Stimulated activated CD8-positive, alpha-beta memory T cell treated with anti-CD3 and anti-CD28 coated beads, Interleukin-15, amount 100 ng/mL, for 1 hour (primary cell): Measurements from ENCODE around the gene EGFLAM.
"Not testable (repeated sequence)": the region's sequence is repeated elsewhere in the genome, so short reads cannot be mapped to it uniquely, and the experiment has no call there.

Experiments used
- DNase-seq: peaks from one replicate; pipeline ENCODE4 v3.0.0-alpha.2; 2020; ENCODE audit warnings: low read depth

EGFLAM gene

DNA sequence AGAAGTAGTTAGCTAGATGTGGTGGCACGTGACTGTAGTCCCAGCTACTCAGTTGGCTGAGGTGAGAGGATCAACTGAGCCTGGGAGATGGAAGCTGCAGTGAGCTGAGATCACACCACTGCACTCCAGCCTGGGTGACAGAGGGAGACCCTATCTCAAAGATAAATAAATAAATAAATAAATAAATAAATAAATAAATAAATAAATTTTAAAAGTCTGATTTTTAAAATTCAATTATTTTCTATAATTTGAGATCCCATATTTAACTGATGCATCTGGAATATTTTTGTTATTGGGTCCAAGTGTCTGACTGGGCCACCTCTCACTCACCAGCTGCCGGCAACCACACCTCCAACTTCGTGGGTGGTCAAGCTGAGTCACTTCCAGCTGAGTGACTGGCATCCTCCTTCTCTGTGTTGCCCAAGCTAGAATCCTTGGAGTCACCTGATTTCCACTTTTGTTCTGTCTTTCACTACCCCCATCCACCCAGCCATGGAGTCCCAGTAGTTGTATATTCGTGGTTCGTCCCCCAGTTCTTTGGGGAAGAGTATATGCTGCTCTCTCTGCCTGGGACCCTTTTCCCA is 70.9 kb downstream of the EGFLAM start:
- no peak for DNase-seq

DNA sequence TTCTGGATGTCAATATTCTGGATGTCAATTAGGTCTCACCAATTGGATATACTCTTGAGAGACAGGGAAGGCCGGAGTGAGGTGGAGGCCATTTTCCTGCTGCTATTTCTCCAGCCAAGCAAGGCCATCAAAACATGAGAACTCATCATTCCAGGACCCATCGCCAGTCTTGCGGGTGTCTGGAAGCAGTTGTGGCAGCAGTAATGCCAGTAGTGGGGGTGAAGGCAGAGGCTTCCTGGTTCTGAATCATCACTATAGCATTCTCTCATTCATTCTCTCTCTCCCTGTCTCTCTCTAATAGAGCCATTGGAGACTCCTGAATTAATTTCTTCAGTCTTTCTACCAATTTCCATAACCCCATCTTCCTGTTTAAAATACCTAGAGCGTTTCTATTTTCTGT is 71.8 kb downstream of the EGFLAM start:
- DNase-seq = no peak

DNA sequence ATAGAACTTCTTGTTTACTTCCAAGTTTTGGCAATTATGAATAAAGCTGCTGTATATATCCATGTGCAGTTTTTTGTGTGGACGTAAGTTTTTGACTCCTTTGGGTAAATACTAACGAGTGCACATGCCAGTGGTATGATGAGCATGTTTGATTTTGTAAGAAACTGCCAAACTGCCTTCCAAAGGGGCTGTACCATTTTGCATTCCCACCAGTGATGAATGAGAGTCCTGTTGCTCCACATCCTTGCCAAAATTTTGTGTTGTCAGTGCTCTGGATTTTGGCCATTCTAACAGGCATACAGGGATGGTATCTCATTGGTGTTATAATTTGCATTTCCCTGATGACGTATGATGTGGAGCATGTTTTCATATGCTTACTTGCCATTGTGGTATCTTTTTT is 73.5 kb downstream of the EGFLAM start:
- DNase-seq = no peak

DNA sequence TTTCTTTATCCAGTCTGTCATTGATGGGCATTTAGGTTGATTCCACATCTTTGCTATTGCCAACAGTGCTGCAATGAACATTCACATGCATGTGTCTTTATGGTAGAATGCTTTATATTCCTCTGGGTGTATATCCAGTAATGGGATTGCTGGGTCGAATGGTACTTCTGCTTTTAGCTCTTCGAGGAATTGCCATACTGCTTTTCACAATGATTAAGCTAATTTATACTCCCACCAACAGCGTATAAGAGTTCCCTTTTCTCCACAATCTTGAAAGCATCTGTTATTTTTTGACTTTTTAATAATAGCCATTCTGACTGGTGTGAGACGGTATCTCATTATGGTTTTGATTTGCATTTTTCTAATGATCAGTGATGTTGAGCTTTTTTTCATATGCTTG is 74.8 kb downstream of the EGFLAM start:
- not testable (repeated sequence) for DNase-seq

- no peak for DNase-seq
Observed at GRCh38 chr5:38338455-38338854, 80.1 kb downstream of the EGFLAM start.

DNA sequence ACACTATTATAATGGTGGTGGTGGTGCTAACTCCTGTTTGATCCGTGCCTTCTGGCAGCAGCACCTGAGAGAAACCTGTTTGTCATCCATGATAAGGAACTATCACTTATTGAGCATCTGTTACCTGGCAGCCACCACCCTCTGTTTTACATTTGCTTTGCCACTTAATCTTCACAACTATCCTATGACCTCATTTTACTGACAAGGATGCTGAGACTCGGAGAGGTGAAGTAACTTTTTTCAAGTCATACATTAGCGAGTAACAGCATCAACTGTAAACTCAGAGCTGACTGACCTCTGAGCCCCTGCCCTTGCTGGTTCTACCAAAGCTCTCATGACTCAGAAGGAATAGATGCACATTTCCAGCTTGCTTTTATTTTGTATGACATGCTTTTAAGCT is 81.1 kb downstream of the EGFLAM start:
- no peak for DNase-seq

DNA sequence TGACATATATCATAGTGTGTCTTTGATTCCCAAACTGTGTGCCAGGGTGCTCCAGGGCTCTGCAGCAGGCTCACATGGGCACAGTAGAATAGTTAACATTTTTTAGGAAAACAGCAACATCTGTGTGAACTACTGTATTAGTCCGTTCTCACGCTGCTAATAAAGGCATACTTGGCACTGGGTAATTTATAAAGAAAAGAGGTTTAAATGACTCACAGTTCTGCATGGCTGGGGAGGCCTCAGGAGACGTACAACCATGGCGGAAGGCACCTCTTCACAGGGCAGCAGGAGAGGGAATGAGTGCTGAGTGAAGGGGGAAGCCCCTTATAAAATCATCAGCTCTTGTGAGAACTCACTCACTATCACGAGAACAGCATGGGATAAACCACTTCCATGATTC is 82.7 kb downstream of the EGFLAM start:
- no peak for DNase-seq

DNA sequence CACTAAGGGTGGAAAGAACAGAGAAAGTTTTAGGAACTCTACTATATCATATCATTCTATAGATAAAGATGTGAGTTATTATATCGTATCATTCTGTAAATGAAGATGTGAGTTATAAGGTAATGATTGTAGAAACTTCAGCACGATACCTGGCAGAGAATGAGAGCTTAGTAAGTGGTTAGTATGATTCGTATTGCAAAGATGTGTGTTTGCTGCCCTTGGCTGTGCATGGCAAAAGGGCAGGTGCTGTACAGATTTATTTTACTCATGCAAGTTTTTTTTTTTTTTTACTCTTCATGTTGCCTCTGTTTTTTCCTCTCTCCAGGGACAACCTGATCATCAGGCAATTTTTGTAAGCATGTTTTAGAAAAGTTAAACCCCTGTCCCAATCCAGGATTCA is 83.3 kb downstream of the EGFLAM start:
- DNase-seq = no peak

- no peak for DNase-seq
Observed at GRCh38 chr5:38342261-38342660, 83.9 kb downstream of the EGFLAM start.

- no peak for DNase-seq
Observed at GRCh38 chr5:38344891-38345290, 86.5 kb downstream of the EGFLAM start.

- no peak for DNase-seq
Observed at GRCh38 chr5:38346593-38346992, 88.2 kb downstream of the EGFLAM start.

DNA sequence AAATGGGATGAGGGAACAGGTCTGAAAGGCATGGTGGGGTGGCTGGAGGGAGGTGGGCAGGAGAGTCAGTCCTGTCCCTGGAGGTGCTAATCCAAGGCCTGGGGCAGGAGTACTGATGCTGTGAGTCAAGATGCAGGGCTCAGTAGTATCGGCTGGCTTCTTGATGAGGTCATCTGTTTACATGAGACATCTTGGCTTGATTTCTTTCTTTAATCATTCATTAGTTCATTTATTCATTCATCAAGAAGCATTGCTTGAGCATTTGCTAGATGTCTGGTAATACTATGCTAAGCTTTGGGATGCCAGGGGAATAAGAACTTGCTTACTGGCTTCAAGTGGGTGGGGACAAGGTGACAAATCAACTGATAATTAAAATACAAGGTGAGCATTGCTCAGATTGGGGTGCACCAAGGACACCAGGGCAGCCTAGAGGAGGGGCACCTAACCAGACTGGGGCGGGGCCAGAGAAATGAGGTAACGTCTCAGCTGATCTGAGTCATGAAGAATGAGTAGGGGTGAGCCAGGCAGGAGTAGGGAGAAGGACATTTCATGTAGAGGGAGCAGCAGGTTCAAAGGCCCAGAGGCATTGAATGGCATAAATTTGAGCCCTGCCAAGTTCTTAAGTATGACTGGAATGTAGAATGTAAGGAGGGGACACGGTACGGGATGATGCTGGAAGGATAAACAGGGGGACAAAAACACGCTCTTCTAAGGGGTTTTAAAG is 88.8 kb downstream of the EGFLAM start:
- no peak for DNase-seq

- no peak for DNase-seq
Observed at GRCh38 chr5:38347896-38348295, 89.5 kb downstream of the EGFLAM start.

GRCh38 chr5:38360323-38361061 is 102.1 kb downstream of the EGFLAM start:
- no peak for DNase-seq

DNA sequence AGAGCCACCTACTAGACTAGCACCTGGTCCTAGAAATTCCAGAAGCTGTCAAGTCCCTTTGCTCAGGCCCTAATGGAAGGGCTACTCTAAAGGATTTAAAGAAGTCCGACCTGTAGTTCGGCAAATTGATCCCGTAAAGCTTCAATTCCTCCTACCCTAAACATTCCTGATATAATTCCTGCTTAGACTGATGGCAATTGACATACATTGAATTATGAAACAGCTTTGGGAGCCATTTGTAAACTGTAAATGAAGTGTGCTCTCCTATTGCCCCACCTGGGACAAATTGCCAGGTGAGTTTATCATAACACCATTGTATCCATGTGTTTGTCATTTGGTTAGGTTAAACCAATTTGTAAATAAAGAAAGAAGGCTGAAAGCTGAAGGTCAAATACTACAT is 104.4 kb downstream of the EGFLAM start:
- DNase-seq = no peak

- DNase-seq = no peak
Observed at GRCh38 chr5:38364825-38365224, 106.5 kb downstream of the EGFLAM start.

DNA sequence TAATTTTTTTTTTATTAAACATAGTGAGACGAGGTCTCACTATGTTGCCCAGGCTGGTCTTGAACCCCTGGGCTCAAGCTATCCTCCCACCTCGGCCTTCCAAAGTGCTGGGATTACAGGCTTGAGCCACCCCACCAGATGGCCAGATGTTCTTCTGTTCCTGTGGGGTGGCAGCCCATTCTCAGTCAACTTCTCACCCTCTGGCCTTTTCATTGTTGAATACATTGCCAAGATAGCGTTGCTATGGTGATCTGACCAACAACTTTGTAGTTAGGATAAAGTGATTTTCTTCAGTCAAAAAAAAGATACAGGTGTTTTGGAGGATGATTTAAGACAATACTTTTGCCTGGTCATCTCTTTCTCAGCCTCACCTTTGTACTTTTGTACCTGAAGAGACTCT is 109.1 kb downstream of the EGFLAM start:
- no peak for DNase-seq

DNA sequence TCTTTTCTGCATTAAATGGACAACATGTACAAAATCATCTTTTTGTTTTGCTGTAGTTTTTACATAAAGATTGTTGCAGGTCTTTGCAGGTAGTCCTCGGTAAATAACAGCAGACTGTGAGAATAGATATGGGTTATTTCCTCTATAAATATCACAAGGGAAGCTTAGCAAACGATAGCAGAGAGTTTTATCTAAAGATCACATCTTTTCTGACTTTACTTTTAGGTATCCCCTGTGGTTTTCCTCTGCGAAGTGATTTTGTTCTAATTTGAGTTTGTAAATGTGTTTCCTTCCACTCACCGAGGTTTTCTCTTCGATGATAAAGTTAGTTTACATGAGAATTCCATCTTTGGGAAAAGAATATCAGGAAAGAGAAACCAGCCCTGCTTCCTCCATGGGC is 109.6 kb downstream of the EGFLAM start:
- no peak for DNase-seq

DNA sequence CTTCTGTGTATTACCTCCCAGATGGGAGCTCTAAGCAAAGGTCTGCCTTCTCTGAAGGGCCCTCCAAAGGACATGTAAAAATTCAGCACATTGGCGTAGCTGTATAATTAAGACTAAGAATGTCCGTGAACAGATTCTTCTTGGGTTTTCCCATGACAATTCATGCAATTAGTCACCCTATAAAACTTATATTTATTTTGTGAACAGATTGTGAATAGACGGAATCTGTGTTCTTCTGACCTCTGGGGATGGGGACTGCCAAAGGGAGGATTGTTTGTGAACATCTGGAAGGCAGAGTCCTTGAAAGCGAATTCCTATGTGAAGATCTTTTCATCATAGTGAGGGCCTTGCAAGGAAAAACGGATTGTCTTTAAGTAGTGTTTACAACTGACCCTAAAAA is 111.3 kb downstream of the EGFLAM start:
- DNase-seq = no peak

DNA sequence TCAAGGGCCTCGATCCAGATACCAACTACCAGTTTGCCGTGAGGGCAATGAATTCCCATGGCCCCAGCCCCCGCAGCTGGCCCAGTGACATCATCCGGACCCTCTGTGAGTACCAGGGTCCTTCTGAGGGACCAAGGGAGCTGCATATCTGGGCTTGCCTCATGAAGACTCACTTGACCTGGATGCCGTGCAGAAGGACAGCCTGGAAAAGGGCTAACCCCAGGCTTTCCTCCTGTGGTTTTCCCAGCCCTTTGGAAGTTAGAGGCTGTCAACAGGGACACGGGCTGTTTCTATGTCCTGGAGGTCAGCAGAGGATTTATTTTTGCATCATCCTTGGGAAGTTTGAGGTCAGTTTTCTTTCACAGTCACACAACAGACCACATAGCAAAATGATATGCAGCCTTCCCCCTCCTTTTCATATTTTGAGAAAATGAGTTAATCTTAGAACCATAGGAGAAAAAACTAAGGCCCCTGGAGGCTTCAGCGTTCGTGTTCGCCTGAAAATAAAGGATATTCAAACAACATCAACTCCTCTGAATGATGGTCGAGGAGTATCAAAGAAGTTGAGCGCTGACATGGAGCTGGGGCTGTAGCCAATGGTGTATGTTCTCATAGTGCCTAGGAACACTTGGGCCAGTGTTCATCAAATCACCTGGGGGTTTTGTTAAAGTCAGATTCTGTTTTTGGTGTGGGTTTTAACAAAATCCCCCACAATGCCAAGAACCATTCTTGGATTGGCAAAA is 112.2 kb downstream of the EGFLAM start:
- no peak for DNase-seq

DNA sequence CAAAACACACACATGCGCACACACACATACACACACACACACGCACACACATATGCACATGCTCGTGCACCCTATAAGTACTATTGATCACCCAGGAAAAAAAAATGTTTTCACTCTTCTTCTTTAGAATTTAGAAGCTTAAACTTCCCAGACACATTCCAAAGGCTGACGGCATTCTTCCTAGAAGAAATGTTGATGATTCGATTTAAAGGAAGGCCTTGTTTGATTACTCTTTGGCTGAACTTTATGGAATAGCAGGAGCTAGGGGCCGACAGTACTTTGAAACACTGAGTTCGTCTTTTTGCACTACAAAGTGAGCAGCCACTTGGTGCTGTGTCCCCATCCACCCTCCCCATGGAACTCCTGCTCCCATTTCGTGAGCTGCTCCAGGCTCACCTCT is 113.2 kb downstream of the EGFLAM start:
- no peak for DNase-seq

DNA sequence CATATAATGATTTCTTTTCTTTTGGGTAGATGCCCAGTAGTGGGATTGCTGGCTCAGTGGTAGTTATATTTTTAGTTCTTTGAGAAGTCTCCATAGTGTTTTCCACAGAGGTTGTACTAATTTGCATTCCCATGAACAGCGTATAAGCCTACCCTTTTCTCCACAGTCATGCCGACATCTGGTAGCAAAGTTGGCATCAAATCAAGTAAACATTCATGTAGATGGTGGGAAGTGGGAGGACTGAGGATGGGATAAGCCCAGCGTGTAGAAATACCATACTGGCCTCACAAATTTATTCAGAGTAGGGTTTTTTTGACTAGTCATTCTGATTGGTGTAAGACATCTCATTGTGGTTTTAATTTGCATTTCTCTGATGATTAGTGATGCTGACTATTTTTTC is 115.4 kb downstream of the EGFLAM start:
- DNase-seq = no peak

DNA sequence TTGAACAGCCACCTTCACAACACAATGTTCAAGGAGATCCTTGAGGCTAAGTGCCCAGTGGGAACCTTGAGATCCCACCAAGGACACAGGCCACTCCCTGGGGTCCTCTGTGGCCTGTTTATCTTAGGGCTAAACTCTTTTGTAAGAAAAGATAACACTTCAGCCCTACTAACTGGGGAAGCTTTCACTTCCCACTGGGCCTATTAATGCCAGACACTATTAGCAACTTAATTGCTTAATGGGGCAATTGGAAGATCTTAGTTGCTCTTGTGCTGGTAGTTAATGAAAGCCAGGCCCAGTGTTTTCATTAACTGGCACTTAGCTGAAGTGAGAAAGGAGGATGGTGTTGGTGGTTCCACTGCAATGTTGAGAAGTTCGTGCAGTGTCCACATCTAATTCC is 117.1 kb downstream of the EGFLAM start:
- DNase-seq = no peak
